ENCODE results near the gene ALKBH5.
A peak's percentile ranks its signal among the peaks of the same experiment; 100 is the strongest.

The ALKBH5 gene

GRCh38 chr17:18247613-18248001 lies 64.0 kb downstream of the ALKBH5 start:
- DNase-seq: no peak

GRCh38 chr17:18248300-18248731 lies 64.7 kb downstream of the ALKBH5 start:
- DNase-seq: peak; percentile 75

GRCh38 chr17:18248811-18249210 lies 65.2 kb downstream of the ALKBH5 start:
- DNase-seq: no peak

GRCh38 chr17:18250259-18250658 lies 66.6 kb downstream of the ALKBH5 start:
- DNase-seq: no peak

- DNase-seq: no peak
These were observed 67.1 kb downstream of the ALKBH5 start for GRCh38 chr17:18250708-18251107.

GRCh38 chr17:18251204-18251603 lies 67.6 kb downstream of the ALKBH5 start:
- DNase-seq: no peak

- DNase-seq: no peak
These were observed 68.5 kb downstream of the ALKBH5 start for GRCh38 chr17:18252160-18252559.

GRCh38 chr17:18253187-18253884 lies 69.7 kb downstream of the ALKBH5 start:
- no peak for DNase-seq

GRCh38 chr17:18253947-18254821 lies 70.6 kb downstream of the ALKBH5 start:
- DNase-seq: no peak

- no peak for DNase-seq
These were observed 71.4 kb downstream of the ALKBH5 start for GRCh38 chr17:18254888-18255649.

- DNase-seq: no peak
These were observed 72.7 kb downstream of the ALKBH5 start for GRCh38 chr17:18256351-18256750.

- DNase-seq: no peak
These were observed 73.1 kb downstream of the ALKBH5 start for GRCh38 chr17:18256776-18257175.

GRCh38 chr17:18257268-18257981 lies 73.8 kb downstream of the ALKBH5 start:
- peak; percentile 21 for DNase-seq

- DNase-seq: no peak
These were observed 74.3 kb downstream of the ALKBH5 start for GRCh38 chr17:18257982-18258355.

- no peak for DNase-seq
These were observed 74.9 kb downstream of the ALKBH5 start, which contains the start of gene FLII for GRCh38 chr17:18258356-18259038. Gene FLII (minus strand): TSS chr17:18258738. CDS start chr17:18258690, 48 bp downstream.

Measured in NCI-H2227 treated with DMSO at 0.1 percent for 48 hours (cell line).